Left lung (tissue), 10 donors: ENCODE measurements around the gene HRAS. TPM values are rescaled to one million over a fixed set of nuclear protein-coding genes. Genes with fewer than 3 reads are reported as not detected.

Experiments
- ATAC-seq: fragments of 200-7000 bp; cut with Tn5 transposase; one replicate; pipeline ENCODE4 v1.9.1; 2020; ENCODE audit warnings: moderate library complexity
- DNase-seq, 4 donors: peaks; one replicate each; pipeline ENCODE4 v3.0.0-alpha.2; 2013 to 2020
- H3K27ac ChIP-seq, 2 donors: fragments of 200-600 bp; sonication (generic) in 1 of 2; one replicate each; pipeline versions ENCODE4 v1.5.0 to v1.8.0; 2020 to 2021
- H3K27me3 ChIP-seq, 2 donors: fragments of 200-600 bp; sonication (generic) in 1 of 2; one replicate each; pipeline versions ENCODE4 v1.5.0 to v1.8.0; 2020 to 2021
- H3K36me3 ChIP-seq, 2 donors: fragments of 200-600 bp; sonication (generic) in 1 of 2; one replicate each; pipeline versions ENCODE4 v1.5.0 to v1.8.0; 2020 to 2021
- H3K4me1 ChIP-seq, 2 donors: fragments of 200-600 bp; one replicate each; pipeline ENCODE4 v1.8.0; 2021
- H3K4me3 ChIP-seq, 2 donors: fragments of 200-600 bp; sonication (generic) in 1 of 2; one replicate each; pipeline versions ENCODE4 v1.5.0 to v1.8.0; 2020 to 2021; ENCODE audit warnings: mild to moderate bottlenecking in 1 of 2
- H3K9me3 ChIP-seq, 2 donors: fragments of 200-600 bp; sonication (generic) in 1 of 2; one replicate each; pipeline versions ENCODE4 v1.5.0 to v1.8.0; 2020 to 2021
- intact Hi-C, 2 donors: fragments of 100-400 bp; cut with DNase I; formaldehyde crosslinking; loops; one replicate each; pipeline versions ENCODE4 v1.11.2 to v1.14.2; 2022
- polyA plus RNA-seq, 6 donors: library from polyadenylated mRNA; unstranded; fragments of 120-200 nt; gene quantifications; one replicate each; pipeline ENCODE4 v1.2.1, GENCODE V29; 2013; ENCODE audit not compliant: insufficient read length in 6 of 6
- total RNA-seq, 2 donors: library from RNA; stranded (reverse); fragmentation: NEBNext Ultra II Directional; extraction: Animal tissue kit (Norgen Biotek cat#: 25700); gene quantifications; one replicate each; pipeline ENCODE4 v1.2.1, GENCODE V29; 2021
- TF ChIP-seq, protein P1 (sequence below), 2 donors: fragments of 200-600 bp; sonication (generic) in 1 of 2; IDR thresholded peaks; one replicate each; pipeline versions ENCODE4 v1.5.0 to v1.8.0; 2021; ENCODE audit warnings: antibody characterized with exemption in 2 of 2
- donor health status: DM: no; HTN: yes; CAD: no.
- donor health status: DM: no; HTN: no; CAD: no.

The HRAS gene
- total and polyA plus RNA-seq, 8 donors, result 32.4 to 52.4 (median 37.9) TPM

DNA sequence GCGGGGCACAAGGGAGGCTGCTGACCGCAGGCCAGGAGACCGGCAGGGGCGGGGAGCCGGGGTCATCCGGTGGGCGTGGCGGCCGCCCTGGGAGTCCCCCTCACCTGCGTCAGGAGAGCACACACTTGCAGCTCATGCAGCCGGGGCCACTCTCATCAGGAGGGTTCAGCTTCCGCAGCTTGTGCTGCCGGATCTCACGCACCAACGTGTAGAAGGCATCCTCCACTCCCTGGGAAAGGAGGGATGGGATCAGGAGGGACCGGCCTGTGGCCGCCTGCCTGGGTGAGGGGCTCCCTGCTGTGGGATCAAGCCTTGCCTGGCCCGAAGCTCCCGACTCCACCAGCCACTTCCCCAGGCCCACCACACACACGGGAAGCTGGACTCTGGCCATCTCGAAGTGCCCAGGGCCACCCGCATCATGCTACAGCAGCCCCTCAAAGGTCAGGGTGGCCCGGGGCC, 2.8 kb downstream of the HRAS start:
- H3K9me3 ChIP-seq, result no peaks in the 10 kb centered on the region
- intact Hi-C loops, result no loop called here
- peaks cover 11 to 37% of the 10 kb centered on the region in 2 donors for H3K4me1 ChIP-seq
- TF ChIP-seq, protein P1, sequence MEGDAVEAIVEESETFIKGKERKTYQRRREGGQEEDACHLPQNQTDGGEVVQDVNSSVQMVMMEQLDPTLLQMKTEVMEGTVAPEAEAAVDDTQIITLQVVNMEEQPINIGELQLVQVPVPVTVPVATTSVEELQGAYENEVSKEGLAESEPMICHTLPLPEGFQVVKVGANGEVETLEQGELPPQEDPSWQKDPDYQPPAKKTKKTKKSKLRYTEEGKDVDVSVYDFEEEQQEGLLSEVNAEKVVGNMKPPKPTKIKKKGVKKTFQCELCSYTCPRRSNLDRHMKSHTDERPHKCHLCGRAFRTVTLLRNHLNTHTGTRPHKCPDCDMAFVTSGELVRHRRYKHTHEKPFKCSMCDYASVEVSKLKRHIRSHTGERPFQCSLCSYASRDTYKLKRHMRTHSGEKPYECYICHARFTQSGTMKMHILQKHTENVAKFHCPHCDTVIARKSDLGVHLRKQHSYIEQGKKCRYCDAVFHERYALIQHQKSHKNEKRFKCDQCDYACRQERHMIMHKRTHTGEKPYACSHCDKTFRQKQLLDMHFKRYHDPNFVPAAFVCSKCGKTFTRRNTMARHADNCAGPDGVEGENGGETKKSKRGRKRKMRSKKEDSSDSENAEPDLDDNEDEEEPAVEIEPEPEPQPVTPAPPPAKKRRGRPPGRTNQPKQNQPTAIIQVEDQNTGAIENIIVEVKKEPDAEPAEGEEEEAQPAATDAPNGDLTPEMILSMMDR (IDR thresholded peaks at IDR 0.05), result no peak
- DNase-seq, result no peak
- H3K36me3 ChIP-seq, result peaks cover 0 to 32% of the 10 kb centered on the region in 2 donors
- no peak overlapping the region for H3K27ac ChIP-seq
- ATAC-seq, result no peak
- no peak overlapping the region for H3K4me3 ChIP-seq
- H3K27me3 ChIP-seq, result peaks cover 0 to 18% of the 10 kb centered on the region in 2 donors

DNA sequence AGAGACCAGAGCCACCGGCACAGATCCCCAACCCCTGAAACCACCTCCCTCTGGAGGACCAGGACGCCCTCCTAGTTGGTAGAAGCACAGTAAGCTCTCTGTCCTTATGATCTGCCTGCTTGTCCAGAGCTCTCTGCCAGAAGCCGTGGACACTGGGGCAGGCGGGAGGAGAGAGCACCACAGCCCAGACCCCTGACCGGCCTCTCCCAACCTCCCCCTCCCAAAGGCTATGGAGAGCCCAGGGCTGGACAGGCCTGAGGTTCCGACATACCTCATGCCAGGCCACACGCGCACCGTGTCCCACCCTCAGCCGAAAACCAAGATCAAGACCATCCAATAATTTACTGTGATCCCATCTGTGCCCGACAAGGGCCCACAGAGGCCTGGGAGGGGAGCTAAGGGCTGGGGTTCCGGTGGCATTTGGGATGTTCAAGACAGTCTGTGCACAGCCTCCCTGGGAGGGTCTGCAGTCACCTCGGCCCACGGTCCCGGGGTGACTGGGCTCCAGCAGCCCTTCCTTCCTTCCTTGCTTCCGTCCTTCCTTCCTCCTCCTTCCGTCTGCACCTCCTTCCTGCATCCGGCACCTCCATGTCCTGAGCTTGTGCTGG, 3.4 kb downstream of the HRAS start:
- no peak overlapping the region for H3K27ac ChIP-seq
- no peak for DNase-seq
- H3K9me3 ChIP-seq, result no peaks in the 10 kb centered on the region
- peaks cover 0 to 32% of the 10 kb centered on the region in 2 donors for H3K36me3 ChIP-seq
- TF ChIP-seq, protein P1 (IDR thresholded peaks at IDR 0.05), result no peak
- peaks cover 0 to 13% of the 10 kb centered on the region in 2 donors for H3K27me3 ChIP-seq
- ATAC-seq, result no peak
- intact Hi-C loops, result no loop called here
- H3K4me3 ChIP-seq, result no peak overlapping the region
- peaks cover 6 to 32% of the 10 kb centered on the region in 2 donors for H3K4me1 ChIP-seq

DNA sequence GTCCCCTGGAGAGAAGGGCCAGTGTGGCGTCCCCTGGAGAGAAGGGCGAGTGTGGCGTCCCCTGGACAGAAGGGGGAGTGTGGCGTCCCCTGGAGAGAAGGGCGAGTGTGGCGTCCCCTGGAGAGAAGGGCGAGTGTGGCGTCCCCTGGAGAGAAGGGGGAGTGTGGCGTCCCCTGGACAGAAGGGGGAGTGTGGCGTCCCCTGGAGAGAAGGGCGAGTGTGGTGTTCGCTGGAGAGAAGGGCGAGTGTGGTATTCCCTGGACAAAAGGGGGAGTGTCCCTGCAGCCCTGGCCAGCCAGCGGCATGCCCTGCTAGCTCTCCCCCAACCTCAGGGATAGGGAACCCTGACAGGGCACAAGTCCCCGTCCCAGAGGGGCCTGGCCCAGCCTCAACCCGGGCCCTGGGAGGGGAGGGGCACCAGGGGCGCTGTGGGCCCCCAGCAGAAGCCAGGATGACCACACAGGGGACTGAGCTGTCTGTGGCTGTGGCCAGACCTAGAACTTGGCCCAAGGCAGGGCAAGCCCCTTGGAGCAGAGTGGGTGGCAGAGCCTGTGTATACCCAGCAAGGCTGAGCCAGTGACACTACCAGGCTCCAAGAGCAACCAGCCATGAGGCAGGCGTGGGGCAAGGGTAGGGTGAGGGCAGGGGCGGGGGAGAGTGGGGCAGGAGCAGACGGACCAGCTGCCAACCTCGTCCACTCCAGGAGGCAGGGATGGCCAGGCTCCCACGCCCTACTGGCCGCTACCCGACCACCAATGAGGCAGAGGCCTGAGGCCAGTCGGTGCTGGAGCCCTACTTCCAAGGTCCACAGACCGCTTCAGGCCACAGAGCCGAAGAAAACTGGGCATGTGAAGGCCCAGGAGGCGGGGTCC, 4.2 kb downstream of the HRAS start:
- H3K27me3 ChIP-seq, result peaks cover 0 to 4% of the 10 kb centered on the region in 2 donors
- TF ChIP-seq, protein P1 (IDR thresholded peaks at IDR 0.05), result no peak
- H3K4me1 ChIP-seq, result peaks cover 0 to 24% of the 10 kb centered on the region in 2 donors
- H3K27ac ChIP-seq, result no peak overlapping the region
- no peaks in the 10 kb centered on the region for H3K9me3 ChIP-seq
- no peak overlapping the region for H3K4me3 ChIP-seq
- DNase-seq (peak in 1 of 4 donors; percentile 30), ATAC-seq (no peak)
- H3K36me3 ChIP-seq, result peaks cover 0 to 32% of the 10 kb centered on the region in 2 donors
- intact Hi-C loops, result no loop called here

DNA sequence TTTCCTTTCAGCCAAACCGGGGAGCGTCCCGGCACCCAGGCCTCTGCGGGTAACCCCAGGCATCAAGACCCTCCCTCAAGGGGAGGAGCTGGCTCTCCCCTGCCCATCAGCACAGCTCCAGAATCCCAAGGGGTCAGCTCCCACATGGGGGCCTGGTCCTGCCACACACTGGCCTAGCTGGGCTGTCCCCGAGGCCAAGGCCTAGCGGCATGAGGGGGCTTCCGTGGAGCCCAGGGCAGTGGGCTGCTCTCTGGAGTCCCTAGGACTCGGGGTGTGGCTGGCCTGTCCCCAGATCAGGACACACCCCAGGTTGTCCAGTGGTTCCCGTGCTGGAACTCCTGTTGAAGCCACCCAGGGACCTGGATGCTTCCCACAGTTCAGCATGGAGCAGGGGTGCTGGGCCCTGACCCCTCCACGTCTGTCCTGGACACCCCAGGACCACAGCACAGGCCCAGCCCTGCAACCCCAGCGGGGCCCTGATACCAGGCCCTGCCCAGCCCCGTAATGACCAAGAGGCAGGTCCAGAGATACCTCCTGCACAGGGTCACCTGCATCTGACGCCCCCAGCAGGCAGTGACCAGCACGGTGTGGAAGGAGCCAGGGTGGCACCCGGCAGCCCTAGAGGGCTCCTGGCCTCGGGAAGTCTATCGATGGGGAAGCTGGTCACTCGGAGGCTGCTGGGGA, 5.5 kb downstream of the HRAS start:
- Histone ChIP-seq H3K36me3 (peaks cover 0 to 32% of the 10 kb centered on the region in 2 donors), H3K9me3 (no peaks in the 10 kb centered on the region), H3K27ac (no peak overlapping the region), H3K4me1 (peaks cover 0 to 18% of the 10 kb centered on the region in 2 donors), H3K27me3 (no peaks in the 10 kb centered on the region), H3K4me3 (no peak overlapping the region)
- TF ChIP-seq, protein P1 (IDR thresholded peaks at IDR 0.05), result no peak
- intact Hi-C loops, result no loop called here
- DNase-seq (no peak), ATAC-seq (no peak)
